ENCODE measurements around the gene AJM1.
"Not testable (repeated sequence)": the region's sequence is repeated elsewhere in the genome, so short reads cannot be mapped to it uniquely, and the experiment has no call there.

AJM1 gene

GRCh38 chr9:136856541-136857141, 14.4 kb downstream of the AJM1 start:
- DNase-seq: no peak

- no peak for DNase-seq
Measured at GRCh38 chr9:136857166-136857565, 14.9 kb downstream of the AJM1 start.

- no peak for DNase-seq
Measured at GRCh38 chr9:136857581-136858412, 15.5 kb downstream of the AJM1 start.

GRCh38 chr9:136858452-136858843, 16.2 kb downstream of the AJM1 start:
- no peak for DNase-seq

- no peak for DNase-seq
Measured at GRCh38 chr9:136858844-136859757, 16.8 kb downstream of the AJM1 start.

- no peak for DNase-seq
Measured at GRCh38 chr9:136860529-136860928, 18.3 kb downstream of the AJM1 start.

- DNase-seq: no peak
Measured at GRCh38 chr9:136860933-136861873, 18.9 kb downstream of the AJM1 start.

- no peak for DNase-seq
Measured at GRCh38 chr9:136861874-136862457, 19.7 kb downstream of the AJM1 start.

- DNase-seq: no peak
Measured at GRCh38 chr9:136862849-136863622, 20.8 kb downstream of the AJM1 start.

- DNase-seq: no peak
Measured at GRCh38 chr9:136863623-136864273, 21.5 kb downstream of the AJM1 start.

GRCh38 chr9:136865041-136865767, 22.9 kb downstream of the AJM1 start:
- no peak for DNase-seq

GRCh38 chr9:136865768-136866103, 23.5 kb downstream of the AJM1 start:
- DNase-seq: no peak

- not testable (repeated sequence) for DNase-seq
Measured at GRCh38 chr9:136866898-136867421, 24.7 kb downstream of the AJM1 start.

GRCh38 chr9:136867480-136867879, 25.2 kb downstream of the AJM1 start:
- no peak for DNase-seq

GRCh38 chr9:136867917-136868316, 25.6 kb downstream of the AJM1 start:
- no peak for DNase-seq

- no peak for DNase-seq
Measured at GRCh38 chr9:136868644-136869043, 26.4 kb downstream of the AJM1 start.

GRCh38 chr9:136869611-136870010, 27.3 kb downstream of the AJM1 start:
- DNase-seq: not testable (repeated sequence)

- DNase-seq: no peak
Measured at GRCh38 chr9:136875155-136875554, 32.9 kb downstream of the AJM1 start.

GRCh38 chr9:136876476-136876875, 34.2 kb downstream of the AJM1 start:
- DNase-seq: no peak

GRCh38 chr9:136880651-136881050, 38.4 kb downstream of the AJM1 start:
- peak; percentile 32 for DNase-seq
